ENCODE data around the gene PGM1.

PGM1 gene

DNA sequence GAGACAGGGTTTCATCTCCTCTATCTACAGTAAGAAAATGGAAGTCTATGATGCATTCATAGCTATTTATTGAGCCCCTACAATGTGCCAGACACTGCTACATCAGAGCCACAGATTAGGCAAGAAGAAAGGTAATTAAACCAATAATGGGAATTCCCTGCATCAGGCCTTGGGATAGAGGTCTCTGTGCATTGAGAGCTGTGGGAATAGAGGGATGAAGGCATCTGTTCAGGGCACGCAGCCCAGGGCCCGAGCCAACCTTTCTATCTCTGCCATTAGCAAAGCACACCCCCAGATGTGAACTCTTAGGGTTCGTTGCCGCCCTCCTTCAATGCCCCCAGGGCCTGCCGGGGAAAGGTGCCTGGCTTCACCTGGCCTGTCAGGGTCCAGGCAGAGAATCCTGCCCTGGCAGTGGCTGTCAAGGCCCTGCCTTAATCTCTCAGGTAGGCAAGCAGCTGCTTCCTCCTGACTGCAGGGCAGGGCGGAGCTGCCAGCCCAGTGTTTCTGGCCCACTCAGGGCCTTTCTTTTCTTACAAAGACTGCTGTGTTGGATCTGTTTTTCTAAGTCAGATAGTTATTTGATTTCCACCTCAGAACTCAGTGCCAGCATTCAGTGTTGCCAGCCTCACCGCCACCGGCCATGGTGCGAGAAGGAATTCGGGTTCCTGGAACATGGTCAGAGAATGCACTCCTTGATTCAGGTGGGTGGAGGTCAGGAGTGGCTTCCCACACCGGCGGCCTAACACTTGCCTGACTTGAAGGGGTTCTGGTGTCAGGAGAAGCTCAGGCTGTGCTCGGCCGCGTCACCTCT, 76.1 kb downstream of the PGM1 start:
- no peak for DNase-seq

DNA sequence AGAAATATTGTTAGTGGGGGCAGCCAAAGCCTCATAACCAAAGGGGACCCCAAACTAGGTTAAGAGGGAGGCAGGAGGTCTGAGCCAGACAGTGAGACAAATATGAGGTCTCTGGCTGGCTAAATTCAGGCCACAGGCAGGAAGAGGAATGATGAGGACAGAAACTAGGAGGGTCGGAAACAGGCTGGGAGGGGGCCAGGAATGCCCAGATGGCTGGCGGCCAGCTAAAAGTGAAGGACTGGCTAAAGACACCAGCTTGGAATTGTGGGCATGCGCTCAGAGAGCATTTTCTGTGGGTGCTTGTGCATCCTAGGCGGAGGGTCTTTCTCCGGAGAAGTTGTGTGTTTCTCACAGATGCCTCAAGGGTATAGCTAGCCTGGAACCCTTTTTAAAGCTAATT, 77.0 kb downstream of the PGM1 start:
- no peak for DNase-seq

DNA sequence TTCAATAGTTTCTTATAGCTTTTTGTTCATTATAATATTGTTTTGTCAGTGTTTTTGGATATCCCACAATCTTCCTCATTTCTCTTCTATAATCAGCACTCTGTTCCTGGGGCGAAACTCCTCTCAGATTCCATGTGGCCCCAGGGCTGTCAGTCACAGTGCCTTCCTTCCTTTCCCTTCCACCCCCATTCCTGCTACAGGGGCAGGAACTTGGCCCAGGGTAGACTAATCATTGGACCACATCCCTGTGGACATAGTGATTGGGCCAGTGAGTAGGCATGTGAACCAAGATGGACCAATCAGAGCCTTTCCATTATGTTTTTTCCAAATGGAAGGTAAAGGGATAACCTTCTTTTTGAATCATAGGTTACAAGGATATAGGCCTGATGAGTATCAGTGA, 78.3 kb downstream of the PGM1 start:
- DNase-seq, result no peak

DNA sequence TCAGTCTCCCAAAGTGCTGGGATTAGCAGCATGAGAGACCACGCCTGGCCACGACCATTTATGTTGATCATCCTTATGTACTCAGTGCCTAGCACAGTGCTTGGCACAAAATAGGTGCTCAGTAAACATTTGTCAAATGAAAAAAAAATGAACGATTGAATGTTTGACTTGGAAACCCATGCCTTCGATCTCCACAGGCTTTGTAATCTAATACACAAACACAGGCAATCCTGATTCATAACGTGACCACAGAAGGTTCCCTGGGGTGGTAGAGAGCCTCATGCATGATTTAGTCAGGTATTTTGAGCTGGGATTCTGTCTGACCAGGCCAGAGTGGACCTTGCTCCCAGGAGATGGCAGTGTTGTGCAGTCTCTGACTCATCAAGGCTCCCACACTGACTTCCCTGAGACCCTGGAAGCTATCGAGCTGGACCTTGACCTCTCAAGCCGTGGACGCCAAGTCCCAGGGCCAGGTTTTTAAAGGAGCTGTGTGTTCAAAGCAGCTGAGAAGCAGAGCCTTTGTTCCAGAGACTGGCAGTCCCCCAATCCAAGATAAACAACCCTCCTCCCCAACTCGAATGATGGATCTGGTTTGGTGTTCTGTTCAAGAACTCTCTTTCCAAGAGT, 81.1 kb downstream of the PGM1 start:
- no peak for DNase-seq

DNA sequence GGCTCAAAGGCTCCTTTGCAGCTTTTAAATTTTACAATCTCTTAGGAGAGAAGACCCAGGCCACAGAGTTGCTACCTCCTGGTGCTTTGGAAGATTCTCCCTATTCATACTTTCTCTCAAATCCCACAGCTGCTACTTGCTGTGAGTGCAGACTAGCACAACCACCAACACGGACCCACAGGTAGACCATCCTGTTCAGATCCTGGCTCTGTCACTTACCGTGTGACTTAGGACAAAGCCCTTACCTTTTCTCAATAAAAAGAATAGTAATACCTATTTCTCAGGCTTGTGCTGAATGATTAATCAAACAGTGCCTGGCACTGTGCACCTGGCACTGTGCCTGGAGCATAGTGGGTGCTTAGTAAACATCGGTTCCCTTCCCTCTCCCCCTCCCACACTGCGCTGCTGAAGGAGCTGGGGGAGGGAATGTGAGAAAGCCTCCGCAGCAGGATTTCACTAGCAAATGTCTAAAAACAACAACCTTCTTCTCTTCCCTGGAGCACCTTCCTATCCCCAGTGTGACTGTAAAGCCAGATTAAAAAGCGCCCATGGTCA, 81.7 kb downstream of the PGM1 start:
- no peak for DNase-seq

DNA sequence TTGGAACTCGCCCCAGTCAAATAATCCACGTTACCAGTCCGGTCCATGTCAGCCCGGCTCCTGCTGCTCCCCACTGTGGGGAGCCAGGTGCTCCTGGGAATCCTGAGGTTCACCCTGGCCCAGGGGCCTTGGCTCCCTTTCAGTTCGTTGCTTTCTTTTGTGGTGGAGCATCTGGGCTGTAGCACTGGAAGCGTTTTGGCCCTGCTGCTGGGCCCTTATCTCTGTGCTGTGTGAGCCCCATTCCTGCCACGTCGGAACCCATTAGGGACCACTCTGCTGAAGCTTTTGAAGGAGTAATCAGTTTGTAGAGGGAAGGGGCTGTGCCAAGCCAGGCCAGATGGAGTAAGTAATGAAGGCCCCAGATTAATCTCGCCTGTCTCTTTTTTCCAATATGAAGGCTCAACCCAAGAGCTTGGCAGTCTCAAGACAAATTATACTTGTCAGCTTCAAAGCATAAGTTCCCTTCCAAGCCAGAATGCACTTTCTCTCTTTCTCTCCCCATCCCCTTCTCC, 82.3 kb downstream of the PGM1 start:
- DNase-seq, result no peak

DNA sequence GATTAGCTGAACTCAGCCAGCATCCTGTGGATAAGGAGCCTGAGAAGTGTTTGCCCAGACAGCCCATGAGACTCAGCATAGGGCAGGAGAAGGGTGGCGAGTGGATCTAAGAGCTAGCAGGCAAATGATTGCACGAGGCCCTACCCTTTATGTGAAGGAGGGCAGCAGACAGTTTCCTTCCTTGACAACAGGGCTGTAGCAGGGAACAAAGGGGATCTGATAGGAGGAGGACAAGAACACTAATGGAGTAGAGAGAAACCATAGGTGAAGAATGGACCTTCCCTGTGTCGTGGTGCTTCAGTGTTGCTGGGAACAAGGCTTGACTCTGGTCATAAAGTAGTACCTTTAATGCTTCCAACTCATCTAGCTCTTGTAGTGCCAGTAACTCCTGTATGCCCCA, 84.3 kb downstream of the PGM1 start:
- no peak for DNase-seq

DNA sequence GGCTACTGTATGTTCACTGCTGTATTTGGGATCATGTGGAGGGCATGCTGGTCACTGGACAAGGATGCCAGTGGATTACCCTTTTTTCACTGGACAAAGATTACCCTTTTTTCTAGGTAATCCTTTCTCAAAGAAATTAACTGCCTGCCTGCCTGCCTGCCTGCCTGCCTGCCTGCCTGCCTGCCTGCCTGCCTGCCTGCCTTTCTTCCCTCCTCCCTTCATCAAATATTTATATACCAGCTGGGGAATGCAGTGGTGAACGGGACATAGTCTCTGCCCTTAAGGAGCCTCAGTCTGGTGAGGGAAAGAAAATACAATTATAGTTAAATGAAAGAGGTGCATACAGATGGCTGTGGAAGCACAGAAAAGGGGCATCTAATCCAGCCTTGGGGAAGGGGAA, 85.0 kb downstream of the PGM1 start:
- no peak for DNase-seq

DNA sequence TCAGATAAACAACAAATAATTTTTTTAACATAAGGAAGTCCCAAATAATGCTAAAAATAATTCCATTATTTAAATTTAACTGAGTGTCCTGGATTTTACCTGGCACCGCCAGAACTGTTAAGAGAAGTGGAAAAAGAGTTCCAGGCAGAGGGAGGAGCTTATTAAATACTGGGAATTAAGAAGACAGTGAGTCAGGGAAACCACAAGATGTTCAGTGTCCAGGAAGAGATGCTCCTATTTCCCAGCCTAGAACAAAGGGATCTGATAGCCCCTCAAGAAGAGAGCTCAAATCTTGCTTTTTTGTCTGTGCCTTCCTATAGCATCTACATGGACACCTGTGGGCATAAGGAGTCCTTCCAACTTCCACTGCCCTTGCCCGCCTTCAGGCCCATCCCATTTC, 85.9 kb downstream of the PGM1 start:
- no peak for DNase-seq

DNA sequence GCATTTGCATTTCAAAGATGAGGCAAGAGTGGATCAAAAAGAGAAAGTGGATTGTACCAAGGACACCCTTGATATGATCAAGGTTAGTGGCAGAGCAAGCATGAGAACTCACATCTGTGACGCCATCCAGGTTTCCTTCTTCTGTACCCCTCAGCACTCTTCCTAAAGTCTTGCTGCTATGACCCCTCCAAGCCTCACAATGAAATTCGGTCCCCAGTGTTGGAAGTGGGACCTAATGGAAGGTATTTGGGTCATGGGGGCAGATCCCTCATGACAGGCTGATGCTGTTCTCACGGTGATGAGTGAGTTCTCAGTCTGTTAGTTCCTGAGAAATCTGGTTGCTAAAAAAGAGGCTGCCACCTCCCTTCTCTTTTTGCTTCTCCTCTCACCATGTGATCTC, 86.4 kb downstream of the PGM1 start:
- DNase-seq, result no peak

DNA sequence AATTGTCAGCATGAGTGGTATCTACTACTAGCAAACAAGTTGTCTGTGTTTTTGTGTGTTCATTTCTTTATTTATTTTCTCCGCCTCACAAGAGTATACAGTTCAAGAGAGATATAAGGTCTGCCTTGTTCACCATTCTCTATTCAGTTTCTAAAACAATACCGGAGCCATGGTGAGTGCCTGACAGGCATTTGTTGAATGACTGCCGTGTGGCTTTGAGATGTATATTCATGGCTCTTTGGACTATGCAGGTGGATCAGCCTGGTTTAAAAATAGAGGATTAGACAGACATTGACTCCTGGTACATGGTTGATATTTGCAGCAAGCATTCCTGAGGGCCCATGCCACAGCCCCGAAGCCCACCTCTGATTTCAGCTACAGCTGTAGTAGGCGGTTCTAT, 89.7 kb downstream of the PGM1 start:
- no peak for DNase-seq

DNA sequence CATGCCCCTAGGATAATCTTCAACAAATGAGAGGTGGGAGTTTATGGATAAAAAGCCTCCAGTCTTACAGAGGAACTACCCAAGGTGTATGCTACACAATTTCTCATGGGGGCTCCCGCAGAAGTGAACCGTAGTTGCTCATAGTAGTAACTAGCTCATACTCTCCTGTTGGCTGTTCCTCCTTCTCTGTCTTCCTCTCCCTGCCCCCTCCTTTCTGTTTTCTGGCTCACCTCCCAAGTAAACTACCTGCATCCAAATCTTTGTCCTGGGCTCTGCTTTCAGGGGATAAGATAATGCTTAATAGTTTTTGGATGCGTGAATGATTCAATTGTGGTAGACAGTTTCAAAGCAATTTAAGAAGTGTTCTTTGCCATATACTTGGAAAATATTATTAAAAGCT, 90.5 kb downstream of the PGM1 start:
- no peak for DNase-seq

DNA sequence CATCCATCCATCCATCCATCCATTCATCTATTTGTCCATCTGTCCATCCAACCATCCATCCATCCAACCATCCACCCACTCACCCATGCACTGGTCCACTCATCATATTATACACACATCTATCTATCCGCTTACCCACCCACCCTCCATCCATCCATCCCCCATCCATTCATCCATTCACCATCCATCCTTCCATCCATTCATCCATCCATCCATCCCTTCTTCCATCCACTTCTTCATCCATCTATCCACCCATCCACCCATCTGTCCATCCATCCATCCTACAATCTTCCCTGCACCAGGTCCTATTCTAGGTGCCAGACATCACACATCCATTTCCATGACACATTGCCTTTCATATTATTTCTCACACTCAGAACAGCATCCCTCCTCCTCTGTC, 93.5 kb downstream of the PGM1 start:
- DNase-seq, result no peak

DNA sequence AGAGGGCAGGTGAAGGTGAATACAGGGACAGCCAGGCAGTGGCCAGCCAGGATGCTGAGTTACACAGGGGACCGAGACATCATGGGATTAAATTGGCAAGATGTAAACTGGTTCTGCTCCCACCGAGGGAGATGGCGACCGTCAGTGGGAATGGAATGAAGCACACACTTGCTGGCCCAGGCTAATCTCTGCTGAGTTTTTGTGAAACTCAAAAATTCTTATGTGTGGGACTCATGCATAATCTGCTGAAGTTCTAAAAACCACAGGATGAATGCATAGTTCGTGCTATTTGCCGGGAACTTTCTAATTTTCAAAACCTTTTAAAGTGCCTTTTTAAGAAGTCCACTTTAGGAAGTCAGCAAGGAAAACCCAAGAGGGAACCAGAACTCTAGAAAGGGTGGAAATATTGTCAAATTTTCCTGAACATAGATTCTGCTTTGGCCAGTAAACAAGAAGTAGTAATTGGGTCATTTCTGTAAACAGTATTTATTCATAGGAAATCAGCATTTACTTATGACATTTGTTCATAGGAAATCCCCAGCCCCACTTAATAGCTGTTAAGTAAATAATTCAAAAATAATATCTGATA, 95.2 kb downstream of the PGM1 start:
- DNase-seq, result no peak

DNA sequence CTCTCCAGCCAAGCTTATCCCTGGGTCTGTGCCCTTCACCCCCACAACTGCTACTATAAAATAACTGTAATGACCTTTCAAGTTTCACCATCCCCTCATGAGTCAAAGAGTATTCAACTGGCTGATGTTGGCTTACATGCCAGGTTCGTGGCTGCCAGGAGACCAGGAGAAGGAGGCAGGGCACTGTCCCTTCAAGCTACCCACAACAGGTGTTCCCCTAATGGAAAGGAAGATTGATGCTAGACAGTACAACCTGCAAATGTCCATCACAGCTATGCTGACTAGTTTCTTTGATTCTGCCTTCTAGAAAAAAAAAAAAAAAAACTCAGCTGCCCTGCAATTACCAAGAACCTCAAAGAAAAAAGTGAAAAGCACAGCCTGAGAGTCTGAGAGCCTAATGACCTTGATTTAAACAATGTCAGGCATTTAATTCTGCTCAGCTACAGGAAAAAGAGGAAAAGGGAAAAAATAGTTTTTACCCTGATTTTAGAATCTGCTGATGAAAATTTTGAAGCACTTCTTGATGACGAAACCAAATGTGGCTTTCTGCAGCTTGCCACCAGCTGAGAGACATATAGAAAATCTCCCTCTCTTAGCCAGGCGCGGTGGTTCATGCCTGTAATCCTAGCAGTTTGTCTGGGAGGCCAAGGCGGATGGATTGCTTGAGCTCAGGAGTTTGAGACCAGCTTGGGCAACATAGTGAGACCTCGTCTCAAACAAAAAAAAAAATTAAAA, 97.9 kb downstream of the PGM1 start:
- no peak for DNase-seq

DNA sequence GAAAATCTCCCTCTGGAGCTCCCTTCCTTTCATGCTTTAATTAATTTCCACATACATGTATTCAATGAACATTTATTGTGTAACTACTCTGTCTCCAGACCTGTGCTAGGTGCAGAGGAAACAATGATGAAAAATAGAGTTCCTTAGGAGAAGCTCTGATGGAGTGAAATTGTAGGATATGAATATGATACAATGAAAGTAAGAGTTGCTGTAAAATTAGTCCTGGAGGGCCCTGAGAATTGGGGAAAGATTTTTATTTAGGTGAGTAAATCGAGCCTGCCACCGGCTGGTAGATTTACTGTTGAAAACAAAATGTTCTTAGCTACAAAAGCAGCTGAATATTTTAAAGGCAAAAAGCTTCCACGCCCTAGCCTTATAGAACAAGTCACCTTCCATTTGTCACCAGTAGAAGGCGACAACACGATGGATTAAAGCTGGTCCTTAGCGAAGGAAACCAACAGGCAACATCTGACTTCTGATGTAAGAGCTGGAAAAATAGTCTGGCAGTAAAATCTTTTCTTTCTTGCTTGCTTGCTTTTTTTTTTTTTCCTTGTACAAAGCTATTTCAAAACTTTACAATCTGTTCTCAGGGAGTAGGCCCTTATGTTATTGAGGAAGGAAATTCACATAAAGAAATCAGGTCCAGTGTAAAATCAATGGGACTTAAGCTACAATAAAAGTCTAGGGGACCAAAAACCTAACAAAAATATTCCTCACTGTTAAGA, 98.7 kb downstream of the PGM1 start:
- DNase-seq, result no peak

DNA sequence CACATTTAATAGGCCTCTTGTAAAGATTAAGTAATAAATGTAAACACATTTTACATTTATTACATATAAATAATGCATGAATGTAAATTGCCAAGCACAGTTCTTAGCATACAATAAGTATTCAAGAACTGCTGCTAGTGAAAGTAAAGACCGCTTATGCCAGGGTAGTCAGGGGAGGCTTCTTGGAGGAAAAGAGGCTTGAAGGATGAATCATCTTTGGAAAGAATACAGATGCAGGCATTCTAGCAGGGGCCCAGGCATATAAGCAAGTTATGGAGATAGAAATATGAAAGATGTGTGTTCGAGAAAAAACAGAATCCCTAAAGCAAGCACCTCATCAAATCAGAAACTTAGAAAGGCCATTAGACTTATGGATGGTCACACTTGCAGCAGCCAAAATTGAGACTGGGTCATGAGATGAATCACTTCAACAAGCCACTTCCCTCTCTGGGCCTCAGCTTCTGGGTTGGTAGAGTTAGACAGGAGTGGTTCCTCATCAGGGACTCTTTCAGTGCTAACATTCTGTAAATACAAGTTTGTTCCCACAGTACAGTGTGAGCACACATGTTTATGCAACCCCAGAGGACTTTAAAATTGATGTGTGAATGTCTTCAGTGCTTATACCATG, 100.8 kb downstream of the PGM1 start:
- no peak for DNase-seq

DNA sequence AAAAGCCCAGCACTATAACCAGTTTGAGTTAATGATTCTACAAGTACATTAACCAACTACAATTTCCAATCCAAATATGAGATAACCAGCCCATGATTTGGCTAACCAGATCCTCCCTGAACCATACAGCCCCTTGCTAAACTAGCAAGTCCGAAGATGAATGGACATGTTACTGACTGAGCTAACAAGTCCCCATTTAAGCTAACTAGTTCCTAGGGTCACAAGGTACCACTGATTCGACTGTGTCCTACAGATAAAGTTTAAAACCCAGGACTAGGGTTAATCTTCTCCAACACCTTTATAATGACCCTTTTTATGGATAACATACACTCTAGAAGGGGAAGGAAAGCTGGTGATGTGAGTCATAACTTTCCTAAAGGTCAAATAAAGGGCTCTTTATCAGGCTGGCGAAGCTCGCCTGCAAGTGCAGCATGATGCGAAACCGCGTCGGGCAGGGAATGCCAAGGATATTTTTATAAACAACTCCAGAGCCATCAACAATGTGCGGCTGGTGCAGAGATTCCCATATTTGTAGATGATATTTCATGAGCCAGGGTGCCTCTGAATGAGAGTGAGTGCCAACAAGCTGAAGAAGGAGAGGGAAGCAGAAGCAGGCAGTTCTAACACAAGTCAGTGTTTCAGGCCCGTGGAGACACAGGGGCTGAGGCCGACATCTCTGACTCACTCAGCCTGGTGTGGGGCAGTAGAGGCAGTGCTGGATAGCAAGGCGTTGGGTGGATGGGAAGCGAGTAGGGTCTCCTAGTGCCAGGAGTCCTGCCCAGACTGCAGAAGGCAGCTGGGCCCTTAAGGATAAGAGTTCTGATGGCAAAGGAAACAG, 105.0 kb downstream of the PGM1 start:
- DNase-seq, result no peak

DNA sequence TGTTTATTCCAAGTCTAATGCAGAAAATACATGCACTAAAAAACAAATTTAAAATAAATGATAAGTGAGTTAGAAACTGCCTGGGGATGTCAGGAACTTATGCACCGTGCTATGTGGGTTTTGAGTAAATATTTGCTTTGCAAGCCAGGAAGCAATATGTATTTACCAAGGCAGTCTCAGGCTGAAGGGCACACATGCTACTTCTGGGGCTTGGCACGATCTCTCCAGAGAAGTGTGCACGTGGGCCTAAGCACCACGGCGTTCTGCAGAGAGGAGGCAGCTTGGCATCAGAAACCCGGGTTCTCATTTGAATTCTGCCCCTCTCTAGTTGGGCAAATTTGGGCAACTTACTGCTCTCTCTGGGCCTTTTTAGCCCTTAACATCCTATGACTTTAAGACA, 108.0 kb downstream of the PGM1 start:
- no peak for DNase-seq

DNA sequence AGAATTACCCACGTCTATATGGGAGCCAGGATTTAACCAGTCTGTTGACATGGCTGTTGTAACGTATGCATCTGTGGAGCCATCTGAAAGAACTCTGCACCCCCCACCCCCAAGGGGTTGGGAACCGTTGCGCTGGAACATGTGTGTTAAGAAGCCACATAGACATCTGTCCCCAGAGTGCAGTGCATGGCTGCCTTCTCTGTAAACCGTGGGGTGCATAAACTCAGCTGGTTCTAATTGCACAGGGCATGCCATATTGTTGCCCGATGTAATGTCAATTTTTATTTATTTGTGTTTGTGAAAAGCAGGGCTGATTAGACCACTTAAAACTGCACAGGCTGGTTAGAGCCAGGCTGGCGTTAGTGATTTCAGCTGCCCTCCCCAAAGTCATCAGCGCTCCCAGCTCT, 110.5 kb downstream of the PGM1 start:
- no peak for DNase-seq

DNA sequence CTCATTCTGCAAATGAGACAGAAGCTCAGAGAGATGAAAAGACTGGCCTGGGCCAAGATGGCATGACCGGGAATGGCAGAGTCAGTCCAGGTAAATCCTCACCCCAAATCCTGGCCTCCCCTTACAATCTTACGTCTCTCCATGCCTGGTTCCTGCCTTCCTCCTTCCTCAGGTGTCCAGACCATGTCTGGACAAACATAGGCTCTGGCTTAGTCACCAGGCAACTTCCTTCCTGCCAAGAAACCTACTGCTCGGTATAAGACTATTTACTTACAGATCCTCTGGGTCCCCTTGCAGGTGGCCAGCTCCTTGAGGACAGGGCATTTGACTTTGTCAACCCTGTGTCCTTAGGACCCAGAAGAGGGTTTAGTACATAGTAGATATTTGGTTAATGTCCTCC, 111.2 kb downstream of the PGM1 start:
- no peak for DNase-seq
